HG03460 (cell line): ENCODE results near the gene RAB7A.
"Not testable (repeated sequence)": the region's sequence is repeated elsewhere in the genome, so short reads cannot be mapped to it uniquely, and the experiment has no call there.

Experiments used
- ATAC-seq: cut with Tn5 transposase; IDR thresholded peaks from one replicate; pipeline ENCODE4 v1.9.1; 2021; ENCODE audit not compliant: unreplicated experiment

RAB7A gene

GRCh38 chr3:128749035-128749434, 23.1 kb downstream of the RAB7A start:
- no peak for ATAC-seq

- ATAC-seq = not testable (repeated sequence)
Measured at GRCh38 chr3:128749561-128749960, 23.6 kb downstream of the RAB7A start.

GRCh38 chr3:128753715-128754114, 27.7 kb downstream of the RAB7A start:
- no peak for ATAC-seq

DNA sequence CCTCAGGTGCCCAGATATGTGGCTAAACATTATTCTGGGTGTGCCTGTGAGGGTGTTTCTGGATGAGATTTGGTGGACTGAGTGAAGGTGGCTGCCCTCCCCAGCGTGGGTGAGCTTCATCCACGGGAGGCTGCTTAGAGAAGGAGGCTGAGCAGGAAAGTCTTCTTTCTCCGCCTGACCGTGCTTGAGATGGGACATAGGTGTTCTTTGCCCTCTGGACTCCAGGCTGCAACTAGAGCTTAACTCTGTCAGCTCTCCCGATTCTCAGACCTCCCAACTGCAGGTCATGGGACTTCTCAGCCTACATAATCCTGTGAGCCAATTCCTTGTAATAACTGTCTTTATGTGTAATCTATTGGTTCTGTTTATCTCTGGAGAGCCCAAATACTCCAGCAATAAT, 34.1 kb downstream of the RAB7A start:
- ATAC-seq = no peak

DNA sequence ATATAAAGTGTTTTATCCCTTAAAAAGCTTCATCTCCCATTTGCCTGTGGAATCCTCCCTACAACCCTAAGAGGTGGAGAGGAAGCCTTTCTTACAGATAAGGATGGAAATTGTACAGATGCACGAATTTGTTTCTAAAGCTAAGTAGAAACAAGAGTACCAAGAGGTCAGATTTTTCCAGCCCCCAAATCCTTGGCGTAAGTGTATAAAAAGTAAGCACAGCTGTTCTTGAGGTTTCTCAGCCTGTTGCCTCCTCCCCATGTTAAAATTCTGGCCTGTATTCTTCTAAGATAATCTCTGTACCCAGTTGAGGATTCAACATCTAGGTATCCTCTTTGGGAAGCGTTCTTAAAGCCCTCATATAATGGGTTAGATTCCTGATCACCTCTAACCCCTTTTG, 34.9 kb downstream of the RAB7A start:
- no peak for ATAC-seq

DNA sequence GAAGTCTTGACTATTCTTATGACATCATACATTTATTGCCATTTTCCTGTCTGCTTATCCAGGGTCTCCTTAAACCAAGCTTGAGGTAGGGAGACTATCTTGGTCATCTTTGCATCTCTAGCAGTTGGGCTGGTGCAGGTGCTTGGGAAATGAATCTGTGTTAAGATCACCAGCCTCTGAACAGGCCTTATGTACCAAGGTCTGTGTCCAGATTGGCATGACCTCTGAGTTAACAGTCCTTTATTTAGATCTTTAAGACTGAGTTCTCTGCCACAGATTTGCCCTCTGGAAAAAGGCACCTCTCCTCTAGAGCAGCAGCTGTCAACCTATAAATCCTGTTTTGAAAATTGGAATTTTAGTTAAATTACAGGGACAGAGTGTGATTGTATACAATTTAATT, 35.4 kb downstream of the RAB7A start:
- no peak for ATAC-seq

GRCh38 chr3:128763967-128764366, 38.0 kb downstream of the RAB7A start:
- no peak for ATAC-seq

DNA sequence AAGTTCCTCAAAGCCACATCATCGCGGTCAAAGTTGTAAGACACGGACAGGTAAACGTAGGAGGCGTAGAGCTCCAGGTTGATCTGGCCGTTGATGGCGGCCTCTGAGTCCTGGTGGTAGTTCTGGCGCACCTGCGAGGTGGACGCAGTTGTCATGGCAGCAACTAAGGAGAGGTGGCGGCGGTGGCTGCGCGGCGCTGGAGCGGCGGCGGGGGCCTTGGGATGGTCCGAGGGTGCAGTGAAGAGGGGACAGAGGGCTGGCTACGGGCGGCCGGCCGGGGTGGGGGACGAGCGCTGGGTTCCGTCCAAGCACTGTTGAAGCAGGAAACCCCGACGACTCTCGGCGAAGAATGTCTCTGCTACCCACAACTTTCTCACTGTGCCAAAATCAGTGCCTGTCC, 38.9 kb downstream of the RAB7A start:
- ATAC-seq = no peak

- no peak for ATAC-seq
Measured at GRCh38 chr3:128767094-128767750, 41.2 kb downstream of the RAB7A start.

DNA sequence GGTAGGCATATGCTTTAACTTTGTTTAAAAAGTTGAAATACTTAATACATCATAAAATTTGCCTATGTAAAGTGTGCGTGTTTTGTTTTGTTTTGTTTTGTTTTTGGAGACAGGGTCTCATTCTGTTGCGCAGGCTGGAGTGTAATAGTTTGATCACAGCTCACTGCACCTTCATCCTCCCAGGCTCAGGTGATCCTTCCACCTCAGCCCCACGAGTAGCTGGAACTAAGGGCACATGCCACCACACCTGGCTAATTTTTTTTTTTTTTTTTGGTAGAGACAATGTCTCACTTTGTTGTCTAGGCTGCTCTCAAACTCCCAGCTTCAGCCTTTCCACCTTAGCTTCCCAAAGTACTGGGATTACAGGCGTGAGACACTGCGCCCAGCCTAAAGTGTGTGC, 42.5 kb downstream of the RAB7A start:
- ATAC-seq = no peak

DNA sequence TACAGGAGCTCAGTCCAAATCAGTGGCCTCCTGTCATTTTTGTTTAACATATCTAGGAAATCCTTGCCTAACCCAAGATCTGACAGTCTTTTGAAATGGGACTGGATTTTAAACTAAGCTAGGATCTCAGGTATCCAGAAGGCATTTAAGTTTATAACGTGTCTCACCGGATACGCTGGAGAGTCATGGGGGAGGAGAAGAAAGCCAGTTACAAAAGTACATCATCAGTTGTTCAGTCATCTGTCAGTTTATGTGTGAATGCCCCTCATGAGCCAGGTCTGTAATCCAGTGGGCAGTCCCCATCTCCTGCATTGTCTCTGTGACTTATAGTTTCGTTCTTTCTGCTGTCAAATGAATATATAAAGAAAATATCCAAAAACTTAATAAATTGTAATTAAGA, 44.4 kb downstream of the RAB7A start:
- ATAC-seq = no peak

DNA sequence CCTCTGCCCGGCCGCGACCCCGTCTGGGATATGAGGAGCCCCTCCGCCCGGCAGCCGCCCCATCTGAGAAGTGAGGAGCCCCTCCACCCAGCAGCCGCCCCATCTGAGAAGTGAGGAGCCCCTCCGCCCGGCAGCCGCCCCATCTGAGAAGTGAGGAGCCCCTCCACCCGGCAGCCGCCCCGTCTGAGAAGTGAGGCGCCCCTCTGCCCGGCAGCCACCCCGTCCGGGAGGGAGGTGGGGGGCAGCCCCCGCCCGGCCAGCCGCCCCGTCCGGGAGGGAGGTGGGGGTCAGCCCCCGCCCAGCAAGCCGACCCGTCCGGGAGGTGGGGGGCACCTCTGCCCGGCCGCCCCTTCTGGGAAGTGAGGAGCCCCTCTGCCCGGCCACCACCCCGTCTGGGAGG, 47.2 kb downstream of the RAB7A start:
- not testable (repeated sequence) for ATAC-seq

- not testable (repeated sequence) for ATAC-seq
Measured at GRCh38 chr3:128773592-128773991, 47.6 kb downstream of the RAB7A start.

DNA sequence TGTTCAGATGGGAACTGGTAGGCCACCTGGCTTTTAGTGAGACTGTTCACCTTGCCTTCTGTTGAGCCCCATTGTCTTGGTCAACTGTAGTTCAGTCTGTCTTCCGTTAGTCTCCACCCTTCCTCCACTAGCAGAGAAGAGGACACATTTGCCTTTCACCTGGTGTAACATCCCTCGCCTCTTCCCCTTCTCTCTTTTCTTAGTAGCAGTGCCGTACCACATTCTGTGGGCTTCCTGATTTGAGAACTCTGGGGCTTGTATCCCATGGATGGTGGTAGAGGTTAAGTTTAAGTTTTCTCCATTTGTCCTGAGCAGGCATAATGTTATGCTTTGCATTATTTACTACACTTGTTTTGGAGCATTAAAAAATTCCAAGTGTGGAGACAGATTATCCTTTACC, 49.3 kb downstream of the RAB7A start:
- no peak for ATAC-seq

DNA sequence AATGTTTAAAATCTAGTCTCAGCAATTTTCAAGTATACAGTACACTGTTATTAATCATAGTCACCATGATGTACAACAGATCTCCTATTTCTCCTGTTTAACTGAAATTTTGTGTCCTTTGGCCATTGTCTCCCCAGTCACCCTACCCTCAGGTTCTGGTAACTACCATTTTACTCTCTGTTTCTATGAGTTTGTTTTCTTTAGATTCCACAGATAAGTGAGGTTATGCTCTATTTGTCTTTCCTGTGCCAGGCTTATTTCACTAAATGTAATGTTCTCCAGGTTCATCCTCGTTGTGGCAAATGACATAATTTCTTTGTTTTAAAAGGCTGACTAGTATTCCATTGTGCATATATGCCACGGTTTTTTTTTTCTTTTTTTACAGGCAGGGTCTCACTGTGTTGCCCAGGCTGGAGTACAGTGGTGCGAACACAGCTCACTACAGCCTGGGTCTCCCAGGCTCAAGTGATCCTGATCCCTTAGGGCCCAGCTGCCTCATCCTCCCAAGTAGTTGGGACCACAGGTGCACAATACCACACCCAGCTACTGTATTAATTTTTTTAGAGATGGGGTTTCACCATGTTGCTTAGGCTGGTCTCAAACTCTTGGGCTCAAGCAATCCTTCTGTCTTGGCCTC, 50.0 kb downstream of the RAB7A start:
- ATAC-seq = no peak

- ATAC-seq = no peak
Measured at GRCh38 chr3:128780101-128780837, 54.3 kb downstream of the RAB7A start.

DNA sequence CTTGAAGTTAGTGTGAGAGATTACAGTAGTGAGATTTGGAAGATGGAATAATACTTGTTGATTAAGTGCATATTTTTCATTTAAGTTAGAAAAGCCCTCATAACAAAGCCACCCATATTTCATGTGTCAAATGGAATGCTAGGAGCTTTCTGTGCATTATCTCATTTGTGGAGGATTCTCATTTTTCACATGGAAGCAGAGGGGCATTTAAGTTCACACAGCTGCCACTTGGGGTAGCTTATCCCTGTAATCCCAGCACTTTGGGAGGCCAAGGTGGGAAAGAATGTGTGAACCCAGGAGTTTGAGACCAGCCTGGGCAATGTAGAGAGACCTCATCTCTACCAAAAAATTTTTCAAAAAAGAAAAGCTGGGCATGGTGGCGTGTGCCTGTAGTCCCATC, 55.2 kb downstream of the RAB7A start:
- no peak for ATAC-seq

DNA sequence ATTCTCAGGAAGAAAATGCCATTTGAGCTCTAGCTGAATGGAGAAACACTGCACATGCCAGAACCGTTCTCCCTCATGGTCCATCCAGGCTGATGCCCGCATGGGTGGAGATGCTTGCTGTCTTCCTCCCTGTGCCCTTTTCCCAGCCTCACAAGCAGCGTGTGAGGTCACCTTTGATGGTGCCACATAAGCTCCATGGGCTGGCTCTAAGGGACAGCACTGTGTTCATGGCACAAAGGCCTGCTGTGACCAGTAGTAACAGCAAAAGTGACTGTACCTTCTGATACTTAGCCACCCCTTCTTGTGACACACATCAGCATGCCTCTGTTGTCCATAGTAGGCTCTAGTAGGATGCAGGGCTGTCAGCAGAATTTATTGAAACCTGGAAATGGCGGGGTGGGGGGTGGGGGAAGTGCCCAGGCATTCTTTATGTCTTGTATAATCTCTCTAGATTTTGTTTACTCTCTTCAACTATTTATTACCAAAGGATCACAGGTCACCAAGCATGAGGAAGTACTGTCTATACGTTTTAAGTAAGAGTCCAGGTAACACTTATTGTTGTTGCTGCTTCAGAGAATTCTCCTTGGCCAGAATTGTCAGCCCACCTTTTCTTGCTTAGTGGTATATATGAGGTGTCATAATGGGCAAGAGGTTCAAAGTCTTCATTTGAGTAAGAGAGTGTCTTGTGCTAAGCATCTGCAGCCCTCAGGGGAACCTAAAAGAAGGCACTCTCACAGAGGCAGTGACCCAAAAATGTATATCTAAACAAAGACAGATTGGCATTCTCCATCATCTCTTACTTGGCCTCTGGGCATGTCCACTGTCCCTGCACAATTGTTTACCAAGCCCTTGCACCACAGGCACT, 56.5 kb downstream of the RAB7A start:
- no peak for ATAC-seq

- no peak for ATAC-seq
Measured at GRCh38 chr3:128783774-128784173, 57.8 kb downstream of the RAB7A start.

DNA sequence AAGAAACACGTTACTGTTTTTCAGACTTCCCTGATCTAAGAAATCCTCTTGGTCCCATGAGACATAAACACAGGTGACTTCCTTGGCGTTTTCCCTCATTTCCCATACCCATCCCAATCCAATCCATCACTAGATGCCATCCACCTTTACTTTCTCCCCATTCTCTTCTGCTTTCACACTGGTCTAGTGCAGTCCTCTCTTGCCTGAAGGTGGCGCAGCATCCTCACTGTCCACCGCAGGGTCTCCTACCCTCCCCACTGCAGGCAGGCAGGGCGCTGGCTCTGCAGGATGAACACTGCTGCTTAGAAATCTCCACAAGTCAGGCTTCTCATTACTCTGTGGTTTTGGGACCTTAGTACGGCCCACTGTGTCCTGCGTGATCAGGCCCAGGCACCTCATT, 58.2 kb downstream of the RAB7A start:
- no peak for ATAC-seq

DNA sequence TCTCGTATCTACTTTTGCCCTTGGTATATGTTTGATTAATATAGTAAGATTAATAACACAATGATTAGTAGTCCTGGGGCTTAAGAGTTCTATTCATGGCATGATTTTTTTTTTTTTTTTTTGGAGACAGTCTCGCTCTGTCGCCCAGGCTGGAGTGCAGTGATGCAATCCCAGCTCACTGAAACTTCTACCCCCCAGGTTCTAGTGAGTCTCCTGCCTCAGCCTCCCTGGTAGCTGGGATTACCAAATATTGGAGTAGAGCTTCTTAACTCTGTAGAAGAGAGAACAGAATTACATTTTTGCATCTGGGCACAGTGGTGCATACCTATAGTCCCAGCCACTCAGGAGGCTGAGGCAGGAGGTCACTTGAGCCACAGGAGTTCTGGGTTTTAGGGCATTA, 58.9 kb downstream of the RAB7A start:
- ATAC-seq = no peak
